ENCODE measurements around the gene HDHD5.

The HDHD5 gene

DNA sequence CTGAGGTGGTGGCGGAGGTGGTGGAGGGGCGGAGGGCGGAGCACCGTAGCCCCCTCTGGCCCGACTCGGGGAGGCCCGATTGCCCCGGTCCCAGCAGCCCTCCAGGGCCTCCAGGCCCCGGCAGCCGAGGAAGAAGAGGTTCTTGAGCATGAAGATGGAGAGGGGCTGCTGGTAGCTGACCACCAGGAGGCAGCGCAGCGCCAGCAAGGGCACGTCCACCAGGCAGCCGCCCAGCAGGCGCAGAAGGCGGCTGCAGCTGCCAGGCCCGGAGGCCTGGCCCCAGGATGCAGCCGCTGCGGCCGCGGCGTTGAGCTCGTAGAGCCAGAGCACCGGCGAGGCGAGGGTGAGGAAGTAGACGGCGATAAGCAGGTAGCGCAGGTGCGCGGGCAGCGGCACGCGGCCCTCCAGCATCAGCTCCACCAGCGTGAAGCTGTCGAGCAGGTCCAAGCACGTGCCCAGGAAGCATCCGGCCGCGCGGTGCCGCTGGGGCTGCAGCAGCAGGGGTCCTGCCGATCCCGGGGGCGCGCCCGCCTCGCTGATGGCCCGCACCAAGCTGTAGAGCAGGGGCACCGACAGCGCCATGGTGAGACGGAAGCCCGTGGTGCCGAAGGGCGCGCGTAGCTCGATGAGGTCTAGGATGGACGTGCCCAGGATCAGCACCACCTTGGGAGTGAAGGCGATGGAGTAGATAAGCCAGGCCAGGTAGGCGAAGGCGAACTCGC, 39.4 kb downstream of the HDHD5 start:
- no peak for DNase-seq

DNA sequence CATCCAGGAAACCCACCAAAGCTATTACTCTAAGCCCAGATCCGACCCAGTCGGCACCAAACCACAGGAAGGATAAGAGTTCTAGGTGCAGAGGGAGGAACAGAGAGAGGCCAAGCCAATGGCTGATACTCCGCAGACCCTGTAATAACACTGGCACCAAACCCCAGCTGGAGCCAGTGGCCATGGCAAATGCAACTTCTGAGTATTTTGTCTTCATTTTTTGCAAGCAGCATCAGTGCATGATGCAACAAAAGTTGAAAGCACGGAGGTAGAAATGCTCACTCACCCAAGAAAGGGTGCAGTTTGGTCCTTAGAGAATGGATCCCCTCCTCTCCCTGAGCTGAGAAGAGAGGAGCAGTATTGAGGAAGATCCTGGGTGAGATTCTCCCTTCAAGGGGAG, 40.7 kb downstream of the HDHD5 start:
- DNase-seq: no peak

GRCh38 chr22:17117890-17118289, 41.2 kb downstream of the HDHD5 start:
- DNase-seq: peak in 3 of 6 experiments; percentile 25 to 45 (median 38)

DNA sequence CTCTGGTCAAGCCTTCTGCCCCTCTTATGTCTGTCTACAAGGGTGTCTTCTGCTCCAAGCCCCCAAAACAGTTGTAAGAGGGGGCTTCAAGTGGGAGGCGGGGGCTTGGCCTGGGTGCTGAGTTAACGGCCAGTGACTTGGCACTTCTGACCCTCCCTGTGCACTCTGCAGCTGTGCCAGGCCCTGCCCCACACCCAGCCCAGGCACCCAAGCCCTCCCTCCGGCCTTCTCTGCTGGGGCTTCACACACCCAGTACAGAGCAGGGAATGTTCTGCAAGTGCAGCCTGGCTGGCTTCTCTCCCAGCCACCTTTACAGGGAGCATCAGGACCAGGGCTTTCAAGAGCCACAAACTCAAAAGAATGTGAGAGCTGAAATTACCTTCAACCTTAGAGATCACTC, 41.7 kb downstream of the HDHD5 start:
- DNase-seq: no peak

DNA sequence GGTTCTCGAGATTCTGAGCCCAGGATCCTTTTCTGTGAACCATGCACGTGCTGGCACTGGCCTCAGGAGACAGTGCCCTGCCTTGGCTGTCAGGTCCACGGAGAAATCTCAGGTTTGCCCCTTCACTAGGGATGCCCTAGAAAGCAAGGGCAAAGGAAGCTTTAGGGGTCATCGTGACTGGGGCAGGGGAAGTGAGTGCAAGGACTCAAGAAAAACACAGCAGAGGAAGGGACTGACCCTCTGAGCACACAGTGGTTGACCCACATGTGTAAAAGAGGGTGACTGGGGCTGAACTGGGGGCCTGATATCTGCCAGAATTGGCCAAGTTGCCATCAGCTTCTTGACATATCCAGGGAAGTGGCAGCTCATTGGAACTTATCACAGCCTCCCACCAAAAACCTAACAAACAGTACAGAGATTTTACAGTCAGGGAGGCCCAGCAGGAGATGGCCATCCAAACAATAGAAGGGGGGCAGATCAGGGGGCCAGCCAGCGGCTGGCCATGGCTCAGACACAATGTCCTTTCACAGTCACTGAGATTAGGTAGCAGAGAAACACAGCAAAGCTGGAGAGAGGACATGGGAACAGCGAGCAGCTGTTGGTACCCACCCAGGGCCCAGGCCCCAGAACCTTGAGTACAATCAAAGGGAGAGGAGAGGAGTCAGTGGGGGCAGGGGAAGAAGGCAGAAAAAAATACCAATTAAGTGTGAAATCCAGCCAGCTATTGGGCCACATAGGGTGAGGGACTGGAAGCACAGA, 42.3 kb downstream of the HDHD5 start:
- DNase-seq: no peak

DNA sequence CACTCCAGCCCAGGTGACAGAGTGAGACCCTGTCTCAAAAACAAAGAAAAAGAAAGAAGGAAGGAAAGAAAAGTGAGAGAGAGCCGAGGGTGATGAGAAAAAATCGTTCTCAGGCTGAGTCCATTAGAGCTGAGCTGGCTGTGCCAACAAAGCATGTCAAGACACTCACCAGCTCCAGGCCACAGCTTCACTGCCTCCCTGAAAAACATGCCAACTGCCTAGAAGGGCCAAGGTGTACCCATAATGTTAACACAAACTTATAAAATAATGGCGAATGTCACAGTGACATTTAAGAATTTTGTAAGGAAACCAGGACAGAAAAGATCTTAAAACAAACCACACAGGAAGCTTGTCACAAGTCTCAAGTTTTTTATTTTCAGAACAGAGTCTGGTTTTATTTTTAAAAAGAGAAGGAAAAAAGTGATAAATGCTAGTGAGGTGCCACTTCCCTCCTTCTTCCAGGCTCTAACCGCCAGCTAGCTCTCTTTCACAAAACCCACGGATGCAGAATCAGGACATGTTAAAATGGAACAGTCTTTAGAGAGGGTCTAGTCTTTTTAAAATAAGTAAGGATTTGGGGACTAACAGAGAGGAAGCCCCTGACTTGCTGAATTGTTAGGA, 43.0 kb downstream of the HDHD5 start:
- DNase-seq: peak in 2 of 6 experiments; percentile 16 to 18

DNA sequence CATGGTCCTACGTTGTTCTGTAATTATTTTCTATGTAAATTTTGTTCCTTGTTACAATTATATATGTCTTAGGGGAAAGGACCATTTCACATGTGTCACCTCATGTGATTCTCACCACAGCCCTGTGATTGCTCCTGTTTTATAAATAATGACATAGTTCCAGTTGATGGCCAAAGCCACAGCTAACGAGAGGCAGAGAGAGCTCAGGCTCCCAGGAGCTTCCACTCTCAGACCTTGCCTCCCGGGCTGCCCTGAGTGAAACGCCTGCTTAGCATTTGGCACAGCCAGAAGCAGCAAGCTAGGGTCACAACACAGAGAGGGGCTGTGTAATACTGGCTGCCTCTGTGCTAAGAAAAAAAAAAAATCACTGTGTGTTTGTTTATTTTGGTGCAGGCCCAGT, 43.8 kb downstream of the HDHD5 start:
- DNase-seq: no peak

GRCh38 chr22:17114898-17115235, 44.2 kb downstream of the HDHD5 start:
- DNase-seq: no peak

GRCh38 chr22:17114173-17114897, 44.7 kb downstream of the HDHD5 start:
- no peak for DNase-seq

DNA sequence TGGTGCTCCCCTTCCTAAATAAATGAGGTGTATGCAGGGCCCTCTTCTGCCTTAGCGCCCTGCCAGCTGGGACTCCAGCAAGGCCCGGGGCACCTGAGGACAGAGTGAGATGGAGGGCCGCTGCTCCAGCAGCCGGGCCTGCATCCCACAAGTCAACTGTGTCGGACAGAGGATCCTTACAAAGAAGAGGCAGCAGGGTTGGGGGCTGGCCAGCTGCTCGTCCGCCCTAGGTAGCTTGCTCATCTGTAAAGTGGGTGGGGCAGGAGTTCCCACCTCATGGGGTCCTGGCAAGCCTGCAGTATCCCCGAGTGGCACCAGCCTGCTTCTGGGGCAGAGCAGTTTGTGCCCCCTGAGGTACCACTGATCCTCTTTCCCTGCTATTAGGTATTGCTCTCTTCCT, 45.5 kb downstream of the HDHD5 start:
- DNase-seq: no peak

GRCh38 chr22:17112491-17113042, 46.5 kb downstream of the HDHD5 start:
- no peak for DNase-seq

DNA sequence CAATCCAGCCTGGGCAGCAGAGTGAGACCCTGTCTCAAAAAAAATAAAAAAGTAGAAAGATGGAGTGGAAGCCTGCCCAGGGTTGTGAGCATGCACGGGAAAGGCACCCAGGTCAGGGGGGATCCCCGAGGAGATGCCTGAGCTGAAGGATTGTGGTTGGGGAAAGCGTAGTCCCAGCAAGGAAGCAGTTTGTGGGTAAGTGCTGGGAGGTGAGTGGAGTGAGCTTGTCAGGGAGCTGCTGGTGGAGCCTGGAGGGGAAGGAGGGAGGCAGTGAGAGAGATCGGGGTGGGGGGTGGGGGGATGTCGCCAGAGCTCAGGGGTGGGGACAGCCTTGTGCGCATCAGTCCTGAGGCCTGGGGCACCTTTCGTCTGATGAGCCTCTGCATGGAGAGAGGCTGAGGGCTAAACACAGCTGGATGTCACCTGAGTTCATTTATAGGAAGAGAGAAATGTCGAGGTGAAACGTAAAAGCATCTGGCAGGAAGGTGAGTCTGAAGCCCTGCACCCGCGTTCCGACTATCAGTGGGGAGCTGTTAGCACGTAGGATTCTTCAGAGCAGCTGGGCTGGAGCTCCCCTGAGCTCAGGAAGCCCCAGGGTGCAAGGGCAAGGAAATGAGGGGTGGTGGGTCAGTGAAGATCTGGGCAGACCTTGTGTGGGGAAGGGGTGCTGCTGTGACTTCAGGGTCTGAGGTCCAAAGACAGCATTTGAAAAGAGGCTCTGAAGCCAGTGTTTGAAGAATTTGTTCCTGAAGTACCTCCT, 48.1 kb downstream of the HDHD5 start:
- DNase-seq: no peak

GRCh38 chr22:17109976-17110375, 49.1 kb downstream of the HDHD5 start:
- no peak for DNase-seq

GRCh38 chr22:17109113-17109865, 49.8 kb downstream of the HDHD5 start:
- DNase-seq: no peak

DNA sequence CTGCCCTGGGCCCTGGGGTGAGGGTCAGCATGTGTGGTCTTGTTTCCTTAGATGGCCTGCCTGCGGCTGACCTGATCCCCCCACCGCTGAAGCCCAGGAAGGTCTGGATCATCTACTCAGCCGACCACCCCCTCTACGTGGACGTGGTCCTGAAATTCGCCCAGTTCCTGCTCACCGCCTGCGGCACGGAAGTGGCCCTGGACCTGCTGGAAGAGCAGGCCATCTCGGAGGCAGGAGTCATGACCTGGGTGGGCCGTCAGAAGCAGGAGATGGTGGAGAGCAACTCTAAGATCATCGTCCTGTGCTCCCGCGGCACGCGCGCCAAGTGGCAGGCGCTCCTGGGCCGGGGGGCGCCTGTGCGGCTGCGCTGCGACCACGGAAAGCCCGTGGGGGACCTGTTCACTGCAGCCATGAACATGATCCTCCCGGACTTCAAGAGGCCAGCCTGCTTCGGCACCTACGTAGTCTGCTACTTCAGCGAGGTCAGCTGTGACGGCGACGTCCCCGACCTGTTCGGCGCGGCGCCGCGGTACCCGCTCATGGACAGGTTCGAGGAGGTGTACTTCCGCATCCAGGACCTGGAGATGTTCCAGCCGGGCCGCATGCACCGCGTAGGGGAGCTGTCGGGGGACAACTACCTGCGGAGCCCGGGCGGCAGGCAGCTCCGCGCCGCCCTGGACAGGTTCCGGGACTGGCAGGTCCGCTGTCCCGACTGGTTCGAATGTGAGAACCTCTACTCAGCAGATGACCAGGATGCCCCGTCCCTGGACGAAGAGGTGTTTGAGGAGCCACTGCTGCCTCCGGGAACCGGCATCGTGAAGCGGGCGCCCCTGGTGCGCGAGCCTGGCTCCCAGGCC, 50.6 kb downstream of the HDHD5 start:
- DNase-seq: no peak

GRCh38 chr22:17107547-17107810, 51.6 kb downstream of the HDHD5 start:
- DNase-seq: no peak

- DNase-seq: peak in 4 of 6 experiments; percentile 18 to 54 (median 34)
These were observed 52.1 kb downstream of the HDHD5 start for GRCh38 chr22:17106785-17107546.

DNA sequence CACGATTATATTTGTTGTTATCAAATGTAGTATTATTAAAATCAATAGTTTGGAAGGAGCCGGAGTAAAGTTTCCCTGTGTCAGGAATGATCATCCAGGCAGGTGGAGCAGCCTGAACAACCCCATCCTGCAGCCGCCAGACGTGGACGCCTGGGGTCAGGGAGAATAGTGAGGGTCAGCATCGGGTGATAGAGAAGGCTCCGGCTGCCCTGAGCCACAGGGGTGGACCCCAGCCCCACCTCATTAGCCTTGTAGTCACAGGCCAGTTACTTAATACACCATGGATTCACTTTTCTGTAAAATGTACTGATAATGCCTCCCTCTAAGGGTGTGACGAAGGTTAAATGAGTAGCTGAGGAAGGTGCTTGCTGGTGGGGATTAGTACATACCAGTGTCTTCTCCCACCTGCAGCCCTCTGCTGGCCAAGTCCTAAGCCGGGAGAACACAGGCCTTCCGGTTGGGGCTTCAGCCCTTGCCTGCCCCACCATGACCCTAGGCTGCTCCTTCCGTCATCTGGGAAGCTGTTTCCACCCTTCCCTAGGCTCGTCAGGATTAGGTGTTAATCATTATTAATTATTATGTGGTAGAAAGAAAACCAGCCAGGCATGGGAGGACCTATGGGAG, 52.8 kb downstream of the HDHD5 start:
- peak in 1 of 6 experiments; percentile 47 for DNase-seq
